Natural killer cell (primary cell): ENCODE data around the gene TXNDC5. TPM values are rescaled to one million over a fixed set of nuclear protein-coding genes. Genes with fewer than 3 reads are reported as not detected.
"Not testable (repeated sequence)": the region's sequence is repeated elsewhere in the genome, so short reads cannot be mapped to it uniquely, and the experiment has no call there.

Source experiments
- ATAC-seq, 3 donors: fragments of 150-1000 bp in 2 of 3; fragments of 200-7000 bp in 1 of 3; cut with Tn5 transposase; 1 replicate in 1 of 3; 2 replicates in 2 of 3; pipeline ENCODE4 v1.10.0; 2021; ENCODE audit warnings: mild to moderate bottlenecking in 2 of 3, moderate library complexity in 2 of 3
- DNase-seq, 2 donors: peaks; one replicate each; pipeline versions ENCODE4 v3.0.0 to v3.0.0-alpha.2; 2013 to 2021; ENCODE audit warnings: mixed read lengths in 1 of 2
- H3K27ac ChIP-seq: one replicate; pipeline ENCODE4 v1.5.1; 2013; ENCODE audit warnings: mild to moderate bottlenecking, low read length
- H3K27me3 ChIP-seq: one replicate; pipeline ENCODE4 v1.6.1; 2013; ENCODE audit warnings: low read length; ENCODE audit not compliant: control insufficient read depth, insufficient read depth
- H3K36me3 ChIP-seq: one replicate; pipeline ENCODE4 v1.6.1; 2013; ENCODE audit warnings: low read length; ENCODE audit not compliant: control insufficient read depth, insufficient read depth
- H3K4me1 ChIP-seq: one replicate; pipeline ENCODE4 v1.6.1; 2013; ENCODE audit warnings: low read length; ENCODE audit not compliant: control insufficient read depth, insufficient read depth
- H3K4me3 ChIP-seq: one replicate; pipeline ENCODE4 v1.5.1; 2013; ENCODE audit warnings: low read length
- H3K9me3 ChIP-seq: one replicate; pipeline ENCODE4 v1.6.1; 2013; ENCODE audit warnings: low read length; ENCODE audit not compliant: control insufficient read depth, insufficient read depth
- H3K27ac Mint-ChIP-seq, 2 donors: one replicate each; pipeline ENCODE4 v1.8.0; 2022; ENCODE audit warnings: mild to moderate bottlenecking in 2 of 2, mixed read lengths in 2 of 2, moderate library complexity in 1 of 2
- H3K27me3 Mint-ChIP-seq, 2 donors: one replicate each; pipeline ENCODE4 v1.8.0; 2022; ENCODE audit warnings: low read depth in 2 of 2, mixed read lengths in 2 of 2
- H3K36me3 Mint-ChIP-seq: one replicate; pipeline ENCODE4 v1.8.0; 2022; ENCODE audit warnings: mixed read lengths
- H3K4me1 Mint-ChIP-seq, 2 donors: one replicate each; pipeline ENCODE4 v1.8.0; 2022; ENCODE audit warnings: mixed read lengths in 2 of 2
- H3K4me3 Mint-ChIP-seq: one replicate; pipeline ENCODE4 v1.8.0; 2022; ENCODE audit warnings: mild to moderate bottlenecking, moderate library complexity, mixed read lengths
- H3K9me3 Mint-ChIP-seq, 2 donors: one replicate each; pipeline ENCODE4 v1.8.0; 2022; ENCODE audit warnings: mixed read lengths in 2 of 2
- WGBS: methylation state at CpG from one replicate; pipeline ENCODE4 v1.1.7; 2013; ENCODE audit warnings: missing lambda C conversion rate; ENCODE audit not compliant: insufficient coverage; 5-methylcytosine and 5-hydroxymethylcytosine counted together
- intact Hi-C: fragments of 100-400 bp; cut with micrococcal nuclease; formaldehyde crosslinking; loops from one replicate; pipeline ENCODE4 v1.14.2; 2022
- total RNA-seq, 4 donors: library from RNA; stranded (reverse); fragments of 120-200 nt in 1 of 4; gene quantifications; one replicate each; pipeline versions ENCODE4 v1.2.3 to v1.2.4, GENCODE V29; 2013 to 2022
- TF ChIP-seq, protein P1 (sequence below): fragments of 200-600 bp; IDR thresholded peaks from one replicate; pipeline ENCODE4 v1.8.0; 2022; ENCODE audit warnings: antibody characterized with exemption

TXNDC5 gene
- total RNA-seq, 3 donors from 2014 or later (not counting 1 experiment from before 2014, with no cell fraction given), result 7.9 to 105 (median 9.7) TPM

- Mint-ChIP-seq H3K36me3 (peaks cover 13% of the 10 kb centered on the region), H3K4me3 (no peak overlapping the region), H3K27me3 (no peaks in the 10 kb centered on the region), H3K27ac (no peak overlapping the region), H3K4me1 (peaks cover 0 to 5% of the 10 kb centered on the region in 2 donors), H3K9me3 (no peaks in the 10 kb centered on the region)
- H3K36me3 ChIP-seq, result peaks cover 40% of the 10 kb centered on the region
- no peaks in the 10 kb centered on the region for H3K4me1 ChIP-seq
- WGBS, result 86% methylated on average over 2 of the region's 2 CpGs
- no peak for DNase-seq
- H3K27me3 ChIP-seq, result no peaks in the 10 kb centered on the region
- no peaks in the 10 kb centered on the region for H3K9me3 ChIP-seq
- ATAC-seq, result no peak
- intact Hi-C loops, result no loop called here
- TF ChIP-seq, protein P1, sequence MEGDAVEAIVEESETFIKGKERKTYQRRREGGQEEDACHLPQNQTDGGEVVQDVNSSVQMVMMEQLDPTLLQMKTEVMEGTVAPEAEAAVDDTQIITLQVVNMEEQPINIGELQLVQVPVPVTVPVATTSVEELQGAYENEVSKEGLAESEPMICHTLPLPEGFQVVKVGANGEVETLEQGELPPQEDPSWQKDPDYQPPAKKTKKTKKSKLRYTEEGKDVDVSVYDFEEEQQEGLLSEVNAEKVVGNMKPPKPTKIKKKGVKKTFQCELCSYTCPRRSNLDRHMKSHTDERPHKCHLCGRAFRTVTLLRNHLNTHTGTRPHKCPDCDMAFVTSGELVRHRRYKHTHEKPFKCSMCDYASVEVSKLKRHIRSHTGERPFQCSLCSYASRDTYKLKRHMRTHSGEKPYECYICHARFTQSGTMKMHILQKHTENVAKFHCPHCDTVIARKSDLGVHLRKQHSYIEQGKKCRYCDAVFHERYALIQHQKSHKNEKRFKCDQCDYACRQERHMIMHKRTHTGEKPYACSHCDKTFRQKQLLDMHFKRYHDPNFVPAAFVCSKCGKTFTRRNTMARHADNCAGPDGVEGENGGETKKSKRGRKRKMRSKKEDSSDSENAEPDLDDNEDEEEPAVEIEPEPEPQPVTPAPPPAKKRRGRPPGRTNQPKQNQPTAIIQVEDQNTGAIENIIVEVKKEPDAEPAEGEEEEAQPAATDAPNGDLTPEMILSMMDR, result no peak
- no peak overlapping the region for H3K4me3 ChIP-seq
- H3K27ac ChIP-seq, result no peak overlapping the region
These were observed 10.0 kb downstream of the TXNDC5 start for GRCh38 chr6:7900621-7901020.

GRCh38 chr6:7899889-7900213, 10.7 kb downstream of the TXNDC5 start:
- Mint-ChIP-seq H3K4me3 (no peak overlapping the region), H3K9me3 (no peaks in the 10 kb centered on the region), H3K27me3 (no peaks in the 10 kb centered on the region), H3K4me1 (peaks cover 0 to under 1% of the 10 kb centered on the region in 2 donors), H3K36me3 (peaks cover 13% of the 10 kb centered on the region), H3K27ac (no peak overlapping the region)
- ATAC-seq, result no peak
- TF ChIP-seq, protein P1, result no peak
- WGBS, result 93% methylated on average over 4 of the region's 4 CpGs
- Histone ChIP-seq H3K4me3 (no peak overlapping the region), H3K27me3 (no peaks in the 10 kb centered on the region), H3K4me1 (no peaks in the 10 kb centered on the region), H3K27ac (no peak overlapping the region), H3K9me3 (no peaks in the 10 kb centered on the region), H3K36me3 (peaks cover 41% of the 10 kb centered on the region)
- no peak for DNase-seq
- intact Hi-C loops, result no loop called here

DNA sequence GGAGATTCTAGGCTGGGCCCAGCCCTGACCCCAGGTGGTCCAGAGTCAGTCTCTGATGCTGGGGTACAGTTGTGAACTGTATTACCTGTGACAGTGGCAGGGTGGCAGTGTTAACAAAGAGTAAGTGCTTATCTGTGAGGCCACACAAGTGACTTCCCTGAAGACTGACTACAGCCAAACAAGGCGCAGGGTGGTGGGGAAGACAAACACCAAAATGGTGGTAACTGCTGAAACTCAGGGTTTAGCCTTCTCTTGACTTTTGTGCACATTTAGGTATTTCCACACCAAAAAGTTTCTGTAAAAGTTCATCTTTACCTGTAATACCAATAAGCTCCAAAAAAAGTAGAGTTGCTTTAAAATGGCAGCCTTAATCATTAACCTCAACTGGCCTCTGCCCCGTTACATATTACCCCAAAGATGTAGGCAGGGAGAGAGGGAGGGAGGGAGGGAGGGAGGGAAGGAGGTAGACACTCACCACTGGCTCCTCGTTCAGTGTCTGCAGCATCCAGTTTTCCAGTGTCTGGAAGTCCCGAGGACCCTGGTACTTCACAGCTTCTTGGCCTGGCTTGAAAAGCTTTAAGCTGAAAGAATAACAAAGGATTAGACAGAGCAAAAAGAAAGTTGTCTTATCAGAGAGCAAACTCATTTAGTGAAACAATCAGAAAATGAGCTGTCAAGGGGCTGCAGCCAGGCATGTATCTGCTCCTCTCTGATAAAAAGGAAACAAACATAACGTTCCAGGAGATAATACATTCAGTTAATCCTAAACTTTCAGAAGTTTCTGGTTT, 11.3 kb downstream of the TXNDC5 start:
- Mint-ChIP-seq H3K27me3 (no peaks in the 10 kb centered on the region), H3K4me3 (no peak overlapping the region), H3K36me3 (peaks cover 13% of the 10 kb centered on the region), H3K9me3 (no peaks in the 10 kb centered on the region), H3K27ac (no peak overlapping the region), H3K4me1 (no peaks in the 10 kb centered on the region)
- 97% methylated on average over 4 of the region's 5 CpGs for WGBS
- no peaks in the 10 kb centered on the region for H3K27me3 ChIP-seq
- no peaks in the 10 kb centered on the region for H3K9me3 ChIP-seq
- H3K4me3 ChIP-seq, result no peak overlapping the region
- TF ChIP-seq, protein P1, result no peak
- ATAC-seq (peak in 1 of 3 donors; percentile 29), DNase-seq (peak in 1 of 2 donors; percentile 11)
- intact Hi-C loops, result no loop called here
- H3K27ac ChIP-seq, result no peak overlapping the region
- peaks cover 45% of the 10 kb centered on the region for H3K36me3 ChIP-seq
- H3K4me1 ChIP-seq, result no peaks in the 10 kb centered on the region

DNA sequence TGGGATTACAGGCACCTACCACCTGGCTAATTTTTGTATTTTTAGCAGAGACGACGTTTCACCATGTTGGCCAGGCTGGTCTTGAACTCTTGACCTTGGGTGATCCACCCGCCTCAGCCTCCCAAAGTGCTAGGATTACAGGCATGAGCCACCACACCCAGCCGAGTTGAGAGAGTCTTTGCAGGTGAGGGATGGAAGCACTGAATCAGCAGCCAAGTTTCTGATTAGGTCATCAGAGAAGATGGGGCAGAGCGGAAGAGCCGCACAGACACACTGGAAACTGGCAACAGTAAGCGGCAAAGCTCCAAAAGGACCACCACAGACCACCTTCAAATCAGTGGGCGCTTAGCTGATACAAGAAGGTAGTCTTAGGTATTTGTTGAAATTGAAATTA, 12.4 kb downstream of the TXNDC5 start:
- peaks cover 13% of the 10 kb centered on the region for H3K36me3 Mint-ChIP-seq
- H3K4me1 ChIP-seq, DNase-seq, H3K4me3 Mint-ChIP-seq, intact Hi-C loops, H3K4me3 ChIP-seq, H3K9me3 ChIP-seq, ATAC-seq, H3K27ac Mint-ChIP-seq, H3K9me3 Mint-ChIP-seq, H3K27ac ChIP-seq, H3K27me3 Mint-ChIP-seq, H3K27me3 ChIP-seq, H3K4me1 Mint-ChIP-seq: not testable (repeated sequence)
- peaks cover 45% of the 10 kb centered on the region for H3K36me3 ChIP-seq
- WGBS, result 90% methylated on average over 7 of the region's 8 CpGs
